GM13976 (cell line): ENCODE data around the gene KIFAP3.
"Not testable (repeated sequence)": the region's sequence is repeated elsewhere in the genome, so short reads cannot be mapped to it uniquely, and the experiment has no call there.

ENCODE experiments used
- DNase-seq: peaks from one replicate; pipeline ENCODE4 v3.0.0; 2012; ENCODE audit warnings: low spot score
- CTCF ChIP-seq: IDR thresholded peaks from 2 replicates; pipeline ENCODE4 v1.5.1; 2012; ENCODE audit warnings: borderline replicate concordance, mild to moderate bottlenecking; ENCODE audit not compliant: insufficient read depth; ENCODE audit errors: extremely low read depth, missing control alignments, control extremely low read depth
- in situ Hi-C: fragments of 300-500 bp; cut with MboI; formaldehyde crosslinking; loops from one replicate; pipeline ENCODE4 v1.12.0; 2022; ENCODE audit warnings: low sequenced_read_pairs, mixed read lengths, inconsistent platforms; ENCODE audit not compliant: unreplicated experiment

The KIFAP3 gene

DNA sequence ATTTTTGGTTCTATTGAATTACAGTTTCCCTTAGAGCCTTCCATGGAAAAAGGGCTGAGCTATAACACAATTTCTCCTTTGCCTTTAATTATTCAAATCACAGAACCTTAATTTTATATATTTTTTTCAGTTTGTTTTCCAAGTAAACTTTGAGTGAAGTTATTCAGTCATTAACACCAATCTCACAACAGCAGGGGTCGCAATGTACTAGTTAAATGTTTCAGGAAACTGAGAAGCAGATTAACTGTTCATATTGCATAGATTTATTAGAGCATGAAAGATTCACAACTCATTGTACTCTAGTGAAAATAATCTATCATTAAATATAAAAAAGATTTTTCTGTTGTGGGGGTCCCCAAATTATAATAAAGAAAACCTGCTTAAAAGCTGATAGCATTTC, 64.1 kb downstream of the KIFAP3 start:
- TF ChIP-seq CTCF, result no peak
- in situ Hi-C loops, result no loop called here
- DNase-seq, result no peak

DNA sequence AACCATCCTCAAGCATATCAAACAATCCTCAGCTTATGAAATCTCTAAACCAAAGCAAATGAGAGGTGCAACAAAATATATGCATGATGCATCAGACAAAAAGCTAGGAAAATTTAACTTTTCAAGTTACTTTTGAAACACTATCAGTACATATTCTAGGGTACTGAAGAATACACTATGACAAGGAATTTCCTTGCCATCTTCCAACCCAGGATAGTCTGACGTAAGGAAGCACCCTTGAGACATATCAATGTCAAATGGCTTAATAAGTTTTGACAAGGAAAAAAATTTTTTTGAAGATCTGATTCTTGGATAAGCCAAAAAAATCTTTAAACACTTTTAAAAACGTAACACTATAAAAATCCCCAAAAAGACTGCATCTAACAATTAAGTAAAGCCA, 64.9 kb downstream of the KIFAP3 start:
- no peak for DNase-seq
- no peak for TF ChIP-seq CTCF
- in situ Hi-C loops, result no loop called here

DNA sequence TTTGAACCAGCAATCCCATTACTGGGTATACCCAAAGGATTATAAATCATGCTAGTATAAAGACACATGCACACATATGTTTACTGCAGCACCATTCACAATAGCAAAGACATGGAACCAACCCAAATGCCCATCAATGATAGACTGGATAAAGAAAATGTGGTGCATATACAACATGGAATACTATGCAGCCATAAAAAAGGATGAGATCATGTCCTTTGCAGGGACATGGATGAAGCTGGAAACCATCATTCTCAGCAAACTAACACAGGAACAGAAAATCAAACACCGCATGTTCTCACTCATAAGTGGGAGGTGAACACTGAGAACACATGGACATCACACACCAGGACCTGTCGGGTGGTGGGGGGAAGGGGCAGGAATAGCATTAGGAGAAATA, 65.8 kb downstream of the KIFAP3 start:
- DNase-seq, in situ Hi-C loops: not testable (repeated sequence)

DNA sequence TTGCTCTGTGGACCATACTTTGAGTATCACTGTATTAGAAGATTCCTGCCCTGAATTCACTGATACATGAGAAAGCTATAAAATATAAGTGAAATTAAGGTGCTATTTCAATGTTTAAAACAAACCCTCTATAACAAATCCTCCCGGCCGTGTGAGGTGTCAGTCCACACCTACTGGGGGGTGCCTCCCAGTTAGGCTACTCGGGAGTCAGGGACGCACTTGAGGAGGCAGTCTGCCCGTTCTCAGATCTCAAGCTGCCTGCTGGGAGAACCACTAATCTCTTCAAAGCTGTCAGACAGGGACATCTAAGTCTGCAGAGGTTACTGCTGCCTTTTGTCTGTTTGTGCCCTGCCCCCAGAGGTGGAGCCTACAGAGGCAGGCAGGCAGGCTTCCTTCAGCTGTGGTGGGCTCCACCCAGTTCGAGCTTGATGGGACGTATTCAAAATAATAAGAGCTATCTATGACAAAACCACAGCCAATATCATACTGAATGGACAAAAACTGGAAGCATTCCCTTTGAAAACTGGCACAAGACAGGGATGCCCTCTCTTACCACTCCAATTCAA, 71.1 kb downstream of the KIFAP3 start:
- in situ Hi-C loops, DNase-seq: not testable (repeated sequence)

DNA sequence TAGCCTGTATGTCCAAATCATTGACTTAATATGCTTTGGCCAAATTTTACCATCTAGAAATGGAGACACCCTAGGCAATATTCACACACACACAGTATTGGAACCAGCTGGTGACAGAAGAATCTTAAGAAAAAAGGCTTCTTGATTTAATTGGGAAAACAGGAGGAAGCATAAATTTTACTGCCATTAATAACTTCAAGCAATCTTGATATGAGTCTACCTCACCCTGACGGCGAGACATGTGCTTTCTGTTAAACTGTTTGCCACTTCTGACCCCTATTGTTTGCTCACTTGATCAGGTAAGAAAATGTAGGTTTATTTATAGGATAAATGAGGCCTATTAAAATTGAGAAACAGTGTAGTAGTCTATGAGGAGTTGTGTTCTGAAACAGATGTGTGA, 73.2 kb downstream of the KIFAP3 start:
- no peak for TF ChIP-seq CTCF
- no peak for DNase-seq
- in situ Hi-C loops, result no loop called here

DNA sequence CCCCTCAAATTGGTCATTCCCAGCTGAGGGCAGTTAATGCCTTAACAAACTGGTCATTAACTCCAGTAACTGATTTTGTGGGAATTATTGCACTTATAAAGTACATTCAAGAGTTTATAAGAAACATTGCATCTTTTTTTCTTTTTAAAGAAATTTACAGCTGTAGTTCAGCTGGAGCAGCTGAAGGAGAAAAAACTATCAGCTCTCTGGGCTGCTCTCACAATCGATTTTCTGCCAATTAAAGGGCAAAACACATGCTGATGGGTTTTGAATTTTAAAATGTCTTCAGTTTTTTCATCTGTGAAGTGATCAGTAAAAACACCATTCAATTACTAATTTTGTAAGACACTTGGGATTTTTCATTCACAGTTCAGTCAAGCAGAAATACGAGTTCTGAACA, 74.7 kb downstream of the KIFAP3 start:
- TF ChIP-seq CTCF, result no peak
- in situ Hi-C loops, result no loop called here
- DNase-seq, result no peak

DNA sequence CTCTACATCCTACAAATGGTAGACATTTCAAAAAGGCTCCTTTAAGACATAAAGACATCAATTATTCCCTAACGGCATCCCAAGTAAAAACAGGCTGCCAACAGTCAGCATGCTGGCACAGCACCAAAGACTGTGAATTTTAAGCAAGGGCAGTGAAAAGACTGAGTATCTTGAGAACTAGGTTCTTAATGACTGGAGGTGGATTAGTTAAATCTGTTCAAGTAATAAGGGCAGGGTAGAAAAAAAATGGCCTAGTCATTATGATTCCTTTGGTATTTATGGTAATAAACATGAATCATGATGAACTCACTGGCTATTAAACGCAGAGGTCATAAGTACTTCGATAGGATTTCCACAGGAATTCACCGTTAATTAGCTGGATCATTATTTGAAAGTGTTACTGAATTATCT, 75.2 kb downstream of the KIFAP3 start:
- no peak for TF ChIP-seq CTCF
- DNase-seq, result no peak
- in situ Hi-C loops, result no loop called here

GRCh38 chr1:169995993-169996392, 78.5 kb downstream of the KIFAP3 start:
- in situ Hi-C loops, result no loop called here
- DNase-seq, result no peak
- TF ChIP-seq CTCF, result no peak
